Forelimb muscle (tissue), 1 donor: ENCODE results near the gene TNFSF9. TPM values are rescaled to one million over a fixed set of nuclear protein-coding genes. Genes with fewer than 3 reads are reported as not detected.

Source experiments
- DNase-seq: peaks from one replicate; pipeline ENCODE4 v3.0.0-alpha.2; 2013; ENCODE audit warnings: low read depth
- polyA plus RNA-seq: library from polyadenylated mRNA; unstranded; fragments of 120-200 nt; gene quantifications from one replicate; pipeline ENCODE4 v1.2.1, GENCODE V29; 2013; ENCODE audit not compliant: insufficient read length

Gene TNFSF9, protein sequence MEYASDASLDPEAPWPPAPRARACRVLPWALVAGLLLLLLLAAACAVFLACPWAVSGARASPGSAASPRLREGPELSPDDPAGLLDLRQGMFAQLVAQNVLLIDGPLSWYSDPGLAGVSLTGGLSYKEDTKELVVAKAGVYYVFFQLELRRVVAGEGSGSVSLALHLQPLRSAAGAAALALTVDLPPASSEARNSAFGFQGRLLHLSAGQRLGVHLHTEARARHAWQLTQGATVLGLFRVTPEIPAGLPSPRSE
- 0.92 TPM for polyA plus RNA-seq

DNA sequence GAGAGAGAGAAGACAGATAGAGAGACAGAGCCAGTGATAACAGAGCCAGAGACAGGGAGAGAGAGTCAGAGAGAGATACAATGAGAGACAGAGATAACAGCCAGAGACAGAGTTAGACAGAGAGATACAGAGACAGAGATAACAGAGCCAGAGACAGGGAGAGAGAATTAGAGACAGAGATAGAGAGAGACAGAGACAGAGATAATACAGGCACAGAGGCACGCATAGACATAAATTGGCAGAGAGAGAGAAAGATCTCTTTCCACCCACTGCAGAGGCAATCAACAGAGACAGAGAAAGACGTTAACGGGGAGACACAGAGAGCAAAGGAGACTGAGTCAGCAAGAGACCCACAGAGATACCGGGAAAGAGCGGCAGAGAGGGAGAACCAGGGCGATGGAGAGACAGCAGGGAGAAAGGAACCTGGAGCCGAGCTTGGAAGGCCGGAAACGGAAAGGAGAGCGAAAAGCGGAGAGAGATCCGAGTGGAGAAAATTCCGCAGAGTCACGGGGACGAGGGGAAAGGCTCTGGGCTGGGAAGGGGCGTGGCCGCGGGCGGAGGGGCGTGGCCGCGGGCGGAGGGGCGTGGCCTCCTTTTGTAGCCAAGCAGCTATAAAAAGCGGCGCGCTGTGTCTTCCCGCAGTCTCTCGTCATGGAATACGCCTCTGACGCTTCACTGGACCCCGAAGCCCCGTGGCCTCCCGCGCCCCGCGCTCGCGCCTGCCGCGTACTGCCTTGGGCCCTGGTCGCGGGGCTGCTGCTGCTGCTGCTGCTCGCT is at the start of gene TNFSF9:
TNFSF9 (plus strand) TSS at position 641 of the 777 bp plus-strand sequence; CDS start at position 652, 11 bp downstream.
- peak; percentile 71 for DNase-seq

DNA sequence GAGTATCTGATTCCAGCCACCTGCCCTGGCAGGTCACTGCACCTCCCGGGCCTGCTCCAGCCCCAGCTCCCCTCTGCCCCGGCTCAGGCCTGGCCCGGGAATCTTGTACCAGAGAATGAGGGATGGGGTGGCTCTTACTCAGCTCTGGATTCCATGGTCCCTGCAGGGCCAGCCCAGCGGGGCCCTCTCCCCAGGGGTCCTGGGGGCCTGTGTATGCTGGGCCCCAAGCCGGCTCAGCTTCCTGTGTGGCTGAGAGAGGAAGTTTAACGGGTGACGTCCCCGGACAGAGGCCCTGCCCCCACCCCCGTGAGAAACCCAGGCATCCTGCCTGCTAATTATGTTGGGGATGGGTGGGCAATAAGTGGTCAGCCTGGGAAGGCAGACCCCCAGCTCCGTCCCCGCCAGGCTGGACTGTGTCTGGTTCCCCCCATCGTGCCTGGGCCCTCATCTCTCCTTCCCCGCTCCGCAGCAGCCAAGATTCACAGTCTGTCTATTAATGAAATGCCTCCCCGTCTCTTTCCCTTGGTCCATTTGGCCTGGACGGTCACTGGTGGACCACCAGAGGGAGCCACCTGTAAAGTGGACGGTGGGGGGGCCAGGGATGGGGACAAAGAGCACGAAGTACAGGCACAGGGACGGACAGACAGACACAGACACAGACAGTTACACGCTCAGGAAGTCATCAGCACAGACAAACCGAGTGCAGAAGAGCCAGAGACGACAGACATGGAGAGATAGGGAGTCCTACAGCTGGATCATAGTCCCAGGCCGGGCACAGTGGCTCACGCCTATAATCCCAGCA is 49.1 kb upstream of the TNFSF9 start, which contains the start of gene DENND1C:
DENND1C (minus strand) TSS at position 247 of the 802 bp plus-strand sequence; CDS start at position 155, 92 bp downstream.
- no peak for DNase-seq

GRCh38 chr19:6482343-6482686 is 48.5 kb upstream of the TNFSF9 start:
- no peak for DNase-seq

DNA sequence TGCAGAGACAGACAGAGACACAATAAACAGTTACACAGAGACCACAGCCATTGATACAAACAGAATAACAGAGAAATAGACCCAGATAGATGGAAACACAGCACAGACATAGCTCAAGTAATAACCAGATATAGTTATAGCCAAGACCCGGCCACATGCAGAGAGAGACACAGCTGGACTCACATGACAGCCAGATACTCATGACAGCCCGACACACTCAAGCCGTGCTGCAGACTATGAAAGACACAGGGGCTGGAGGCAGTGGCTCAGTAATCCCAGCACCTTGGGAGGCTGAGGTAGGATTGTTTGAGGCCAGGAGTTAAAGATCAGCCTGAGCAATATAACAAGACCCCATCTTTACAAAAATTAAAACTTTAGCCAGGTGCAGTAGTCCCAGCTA is 47.6 kb upstream of the TNFSF9 start:
- no peak for DNase-seq

- DNase-seq = no peak
These were observed 46.6 kb upstream of the TNFSF9 start for GRCh38 chr19:6484230-6484629.

GRCh38 chr19:6484831-6485230 is 46.0 kb upstream of the TNFSF9 start:
- DNase-seq = no peak

GRCh38 chr19:6489278-6490061 is 41.4 kb upstream of the TNFSF9 start:
- no peak for DNase-seq

DNA sequence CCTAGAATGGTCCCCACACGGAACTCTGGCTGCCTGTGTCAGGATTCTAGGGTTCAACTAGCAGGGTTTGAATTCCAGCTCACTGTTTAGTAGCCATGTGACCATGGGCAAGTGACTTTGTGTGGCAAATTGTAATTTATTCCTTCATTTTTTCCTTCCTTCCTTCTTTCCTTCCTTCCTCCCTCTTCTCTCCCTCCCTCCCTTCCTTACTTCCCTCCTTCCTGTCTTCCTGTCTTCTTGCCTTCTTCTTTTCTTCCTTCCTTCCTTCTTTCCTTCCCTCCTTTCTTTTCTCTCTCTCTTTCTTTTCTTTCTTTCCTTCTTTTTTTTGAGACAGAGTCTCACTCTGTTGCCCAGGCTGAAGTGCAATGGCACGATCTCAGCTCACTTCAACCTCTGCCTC is 40.7 kb upstream of the TNFSF9 start:
- DNase-seq = no peak

GRCh38 chr19:6491802-6492592 is 38.8 kb upstream of the TNFSF9 start:
- no peak for DNase-seq

DNA sequence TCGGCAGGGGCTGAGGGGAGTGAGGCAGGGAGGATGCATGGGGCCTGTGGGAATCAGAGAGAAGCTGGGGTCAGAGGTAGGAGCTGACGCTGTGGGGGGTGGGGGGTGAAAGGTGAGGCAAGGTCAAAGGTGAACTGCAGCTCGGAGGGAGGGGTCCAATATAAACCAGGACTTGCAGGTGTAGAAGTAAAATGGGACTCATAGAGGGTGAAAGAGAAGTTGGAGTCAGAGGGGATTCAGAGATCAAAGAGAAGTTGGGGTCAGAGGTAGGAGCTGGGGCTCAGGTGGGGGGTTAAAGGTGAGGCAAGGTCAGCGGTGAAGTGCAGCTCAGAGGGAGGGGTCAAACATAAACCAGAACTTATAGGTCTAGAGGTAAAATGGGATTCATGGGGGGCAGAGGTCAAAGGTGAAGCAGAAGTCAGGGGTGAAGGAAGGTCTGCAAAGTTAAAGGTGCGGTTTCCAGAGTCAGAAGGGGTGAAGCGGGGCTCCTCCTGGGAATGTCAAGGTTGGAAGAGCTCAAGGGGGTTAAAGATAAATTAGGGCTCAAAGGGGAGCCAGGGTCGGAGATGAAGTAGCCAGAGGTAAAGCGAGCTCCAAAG is 36.3 kb upstream of the TNFSF9 start:
- no peak for DNase-seq

- no peak for DNase-seq
These were observed 34.9 kb upstream of the TNFSF9 start for GRCh38 chr19:6495947-6496346.

GRCh38 chr19:6498294-6499036 is 32.4 kb upstream of the TNFSF9 start:
- no peak for DNase-seq

DNA sequence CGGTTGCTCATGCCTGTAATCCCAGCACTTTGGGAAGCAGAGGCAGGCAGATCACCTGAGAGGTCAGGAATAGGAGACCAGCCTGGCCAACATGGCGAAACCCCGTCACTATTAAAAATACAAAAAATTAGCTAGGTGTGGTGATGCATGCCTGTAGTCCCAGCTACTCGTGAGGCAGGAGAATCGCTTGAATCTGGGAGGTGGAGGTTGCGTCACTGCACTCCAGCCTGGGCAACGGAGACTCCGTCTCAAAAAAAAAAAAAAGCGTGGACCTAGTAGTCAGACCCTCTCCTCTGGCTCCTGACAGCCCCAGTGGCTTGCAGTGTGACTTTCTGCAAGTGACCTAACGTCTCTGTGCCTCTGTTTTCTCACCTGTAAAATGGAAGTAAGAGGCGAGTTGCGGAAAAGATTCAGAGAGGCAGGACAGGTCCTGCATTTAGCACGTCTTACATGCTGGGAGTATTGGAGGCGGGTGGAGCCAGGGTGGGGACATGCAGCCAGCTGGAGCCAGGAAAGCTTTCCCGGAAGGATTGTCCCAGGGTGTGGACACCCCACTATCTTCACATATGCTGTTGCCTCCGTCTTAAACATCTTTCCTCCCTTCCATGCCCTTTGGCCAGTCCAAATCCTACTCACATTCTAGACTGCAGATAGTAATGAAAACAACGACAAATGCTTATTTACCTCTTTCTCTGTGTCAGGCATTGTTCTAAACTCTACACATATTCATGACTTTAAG is 31.6 kb upstream of the TNFSF9 start:
- no peak for DNase-seq

DNA sequence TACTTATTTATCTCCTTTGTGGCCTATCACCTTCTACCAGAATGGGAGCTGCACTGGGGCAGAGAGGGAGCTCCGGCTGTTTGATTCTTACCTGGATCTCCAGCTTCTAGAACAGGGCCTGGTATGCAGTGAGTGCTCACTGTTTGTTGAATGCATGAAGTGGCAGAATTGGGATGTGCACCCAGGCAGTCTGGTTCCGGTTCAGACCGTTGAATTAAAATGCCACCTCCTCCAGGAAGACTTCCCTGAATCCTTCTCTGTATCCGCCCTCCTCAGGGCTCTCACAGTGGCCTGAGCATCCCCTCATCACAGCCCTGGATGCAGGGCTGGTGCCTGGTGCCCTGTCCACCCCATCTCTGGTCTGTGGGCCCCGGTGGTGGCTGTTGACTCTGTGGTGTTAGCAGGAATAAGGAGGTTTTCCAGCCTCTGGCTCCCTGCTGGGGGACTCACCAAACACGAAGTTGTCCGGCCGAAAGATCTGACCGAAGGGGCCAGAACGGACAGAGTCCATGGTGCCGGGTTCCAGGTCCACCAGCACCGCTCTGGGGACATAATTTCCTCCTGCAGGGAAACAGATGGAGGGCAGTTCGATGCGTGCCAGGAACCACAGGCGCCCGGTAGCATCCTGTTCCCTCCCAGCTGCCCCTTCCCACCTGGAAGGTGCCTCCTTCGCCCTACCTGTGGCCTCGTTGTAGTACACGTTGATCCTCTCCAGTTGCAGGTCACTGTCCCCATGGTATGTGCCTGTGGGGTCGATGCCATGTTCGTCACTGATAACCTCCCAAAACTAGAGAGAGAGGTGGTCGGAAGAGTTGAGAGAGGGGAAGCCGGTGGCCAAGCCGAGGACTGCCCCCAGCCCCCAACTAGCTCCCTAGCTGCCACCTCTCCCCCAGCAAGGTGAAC is 29.7 kb upstream of the TNFSF9 start:
- DNase-seq = no peak

- no peak for DNase-seq
These were observed 28.8 kb upstream of the TNFSF9 start, which contains the start of gene TUBB4A for GRCh38 chr19:6501740-6502648. TUBB4A (minus strand) TSS chr19:6502309; CDS start chr19:6502212, 97 bp downstream.

DNA sequence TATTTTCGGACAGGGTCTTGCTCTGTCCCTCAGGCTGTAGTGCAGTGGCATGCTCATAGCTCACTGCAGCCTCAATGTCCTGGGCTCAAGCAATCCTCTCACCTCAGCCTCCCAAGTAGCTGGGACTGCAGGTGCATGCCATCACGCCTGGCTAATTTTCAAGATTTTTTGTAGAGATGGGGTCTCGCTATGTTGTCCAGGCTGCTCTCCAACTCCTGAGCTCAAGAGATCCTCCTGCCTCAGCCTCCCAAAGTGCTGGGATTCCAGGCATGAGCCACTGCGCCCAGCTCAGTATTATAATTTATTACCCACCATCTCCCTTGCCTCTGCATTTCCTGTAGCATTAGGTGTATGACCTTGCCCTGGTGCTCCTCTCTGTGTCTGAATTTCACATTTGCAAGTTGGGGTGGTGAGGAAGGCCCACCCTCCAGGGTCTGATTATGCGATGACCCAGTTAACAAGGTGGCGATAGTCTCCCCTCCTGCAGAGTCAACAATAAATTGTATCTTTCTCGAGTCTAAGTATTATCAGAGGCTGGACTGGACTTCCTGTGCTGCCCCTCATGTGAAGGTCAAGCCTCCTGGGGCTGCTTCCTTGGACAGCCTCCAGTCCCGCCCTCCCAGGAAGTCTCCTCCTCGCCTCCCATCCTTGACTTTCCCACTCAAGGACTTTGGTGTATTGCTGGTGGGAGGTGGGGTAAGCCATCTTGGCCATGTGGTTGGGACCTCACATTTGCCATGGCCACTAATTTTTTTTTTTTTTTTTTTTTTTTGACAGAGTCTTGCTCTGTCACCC is 27.2 kb upstream of the TNFSF9 start:
- DNase-seq = no peak
